Progenitor cell of endocrine pancreas (in vitro differentiated cells): Measurements from ENCODE around the gene INAFM2. TPM values are rescaled to one million over a fixed set of nuclear protein-coding genes. Genes with fewer than 3 reads are reported as not detected.

Source experiments
- DNase-seq: peaks from one replicate; pipeline ENCODE4 v3.0.0; 2021; ENCODE audit warnings: low spot score; ENCODE audit not compliant: unreplicated experiment
- H3K27ac Mint-ChIP-seq: 2 replicates; pipeline ENCODE4 v1.8.0; 2021; ENCODE audit warnings: mild to moderate bottlenecking, moderate library complexity, mixed read lengths
- H3K27me3 Mint-ChIP-seq: 2 replicates; pipeline ENCODE4 v1.8.0; 2021; ENCODE audit warnings: mixed read lengths
- H3K36me3 Mint-ChIP-seq: 2 replicates; pipeline ENCODE4 v1.8.0; 2022; ENCODE audit warnings: mixed read lengths; ENCODE audit not compliant: insufficient read depth
- H3K4me1 Mint-ChIP-seq: 2 replicates; pipeline ENCODE4 v1.8.0; 2021; ENCODE audit warnings: low read depth, mixed read lengths
- H3K4me3 Mint-ChIP-seq: 2 replicates; pipeline ENCODE4 v1.8.0; 2021; ENCODE audit warnings: low read depth, mild to moderate bottlenecking, moderate library complexity, mixed read lengths
- H3K9me3 Mint-ChIP-seq: 2 replicates; pipeline ENCODE4 v1.8.0; 2021; ENCODE audit warnings: low read depth, mixed read lengths
- total RNA-seq: library from RNA; stranded (reverse); gene quantifications from 2 replicates; pipeline ENCODE4 v1.2.1, GENCODE V29; 2021
- TF ChIP-seq, protein P1 (sequence below): fragments of 200-600 bp; sonication (generic); IDR thresholded peaks from one replicate; pipeline ENCODE4 v1.5.0; 2021; ENCODE audit warnings: antibody characterized with exemption, mild to moderate bottlenecking; ENCODE audit not compliant: unreplicated experiment

Gene INAFM2
- total RNA-seq, 1 donor from 2014 or later = 14.9 TPM

DNA sequence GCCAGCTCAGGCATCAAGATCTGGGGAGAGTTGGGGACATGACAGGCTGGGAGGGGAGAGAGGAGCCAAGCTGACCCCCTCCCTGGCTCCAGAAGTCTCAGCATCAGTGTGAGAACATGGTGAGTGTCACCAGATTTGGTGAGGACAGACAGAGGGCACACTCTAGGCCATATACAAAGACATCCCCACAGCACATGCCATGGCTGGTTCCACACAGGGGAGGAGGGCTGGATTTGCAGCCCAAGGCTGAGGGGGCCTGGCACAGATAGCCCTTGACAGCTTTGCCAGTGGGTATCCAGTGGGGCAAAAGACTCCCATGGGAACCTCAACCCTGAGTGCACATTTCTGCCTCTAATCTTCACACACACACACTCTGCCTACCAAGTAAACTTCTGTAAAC is 30.5 kb upstream of the INAFM2 start:
- Mint-ChIP-seq H3K27ac (no peak overlapping the region), H3K4me3 (no peak overlapping the region), H3K36me3 (no peaks in the 10 kb centered on the region), H3K27me3 (peaks cover 82% of the 10 kb centered on the region), H3K4me1 (peaks cover 4% of the 10 kb centered on the region), H3K9me3 (no peaks in the 10 kb centered on the region)
- TF ChIP-seq, protein P1, sequence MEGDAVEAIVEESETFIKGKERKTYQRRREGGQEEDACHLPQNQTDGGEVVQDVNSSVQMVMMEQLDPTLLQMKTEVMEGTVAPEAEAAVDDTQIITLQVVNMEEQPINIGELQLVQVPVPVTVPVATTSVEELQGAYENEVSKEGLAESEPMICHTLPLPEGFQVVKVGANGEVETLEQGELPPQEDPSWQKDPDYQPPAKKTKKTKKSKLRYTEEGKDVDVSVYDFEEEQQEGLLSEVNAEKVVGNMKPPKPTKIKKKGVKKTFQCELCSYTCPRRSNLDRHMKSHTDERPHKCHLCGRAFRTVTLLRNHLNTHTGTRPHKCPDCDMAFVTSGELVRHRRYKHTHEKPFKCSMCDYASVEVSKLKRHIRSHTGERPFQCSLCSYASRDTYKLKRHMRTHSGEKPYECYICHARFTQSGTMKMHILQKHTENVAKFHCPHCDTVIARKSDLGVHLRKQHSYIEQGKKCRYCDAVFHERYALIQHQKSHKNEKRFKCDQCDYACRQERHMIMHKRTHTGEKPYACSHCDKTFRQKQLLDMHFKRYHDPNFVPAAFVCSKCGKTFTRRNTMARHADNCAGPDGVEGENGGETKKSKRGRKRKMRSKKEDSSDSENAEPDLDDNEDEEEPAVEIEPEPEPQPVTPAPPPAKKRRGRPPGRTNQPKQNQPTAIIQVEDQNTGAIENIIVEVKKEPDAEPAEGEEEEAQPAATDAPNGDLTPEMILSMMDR = no peak
- DNase-seq = no peak

DNA sequence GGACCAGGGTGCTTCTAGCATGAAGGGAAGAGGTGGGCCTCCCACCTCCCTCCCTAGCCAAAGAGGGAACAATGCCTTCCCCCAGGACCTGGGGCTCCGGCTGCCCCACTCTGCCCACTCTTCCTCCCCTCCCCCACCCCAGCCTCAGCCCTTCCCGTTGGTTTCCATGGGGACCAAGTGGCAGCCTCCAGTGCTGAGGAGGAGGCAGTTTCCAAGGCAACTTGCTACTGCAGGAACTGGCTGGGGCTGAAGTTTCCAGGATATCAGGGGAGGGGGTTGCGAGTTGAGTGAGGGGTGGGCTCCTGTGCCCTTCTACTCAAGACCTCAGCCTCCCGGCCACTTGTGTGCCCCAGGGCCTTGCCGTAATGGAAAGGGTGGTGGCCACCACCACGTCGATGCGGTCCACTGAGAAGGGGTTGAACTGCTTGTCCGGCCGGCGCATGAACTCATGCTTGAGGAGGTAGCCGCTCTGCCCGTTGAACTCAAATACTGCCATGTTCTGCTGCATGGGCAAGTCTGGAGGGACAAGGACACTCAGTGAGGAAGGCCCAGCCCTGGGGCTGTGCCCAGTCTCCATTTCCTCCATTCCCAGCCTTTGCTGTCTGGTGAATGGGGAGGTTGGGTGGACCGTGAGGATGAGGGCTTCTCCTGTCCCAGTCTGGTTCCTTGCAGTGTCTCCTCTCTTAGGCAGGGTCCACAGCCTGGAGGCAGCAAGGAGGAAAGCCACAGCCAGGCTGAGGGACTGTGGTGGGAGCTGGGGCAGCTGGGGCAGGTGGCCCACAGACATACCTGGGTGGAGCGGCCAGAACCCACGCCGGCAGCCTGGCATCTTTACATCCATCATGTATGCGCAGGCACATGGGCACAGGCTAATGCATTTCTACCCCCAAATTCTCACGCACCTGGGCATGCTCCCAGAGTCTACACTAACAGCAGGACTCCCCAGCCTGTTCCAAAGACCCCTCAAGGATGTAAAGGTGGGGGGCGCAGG is 29.3 kb upstream of the INAFM2 start:
- H3K4me1 Mint-ChIP-seq = peaks cover 4% of the 10 kb centered on the region
- DNase-seq = no peak
- TF ChIP-seq, protein P1 = no peak
- H3K36me3 Mint-ChIP-seq = no peaks in the 10 kb centered on the region
- H3K27ac Mint-ChIP-seq = no peak overlapping the region
- peaks cover 2% of the 10 kb centered on the region for H3K9me3 Mint-ChIP-seq
- no peak overlapping the region for H3K4me3 Mint-ChIP-seq
- H3K27me3 Mint-ChIP-seq = peaks cover 80% of the 10 kb centered on the region

DNA sequence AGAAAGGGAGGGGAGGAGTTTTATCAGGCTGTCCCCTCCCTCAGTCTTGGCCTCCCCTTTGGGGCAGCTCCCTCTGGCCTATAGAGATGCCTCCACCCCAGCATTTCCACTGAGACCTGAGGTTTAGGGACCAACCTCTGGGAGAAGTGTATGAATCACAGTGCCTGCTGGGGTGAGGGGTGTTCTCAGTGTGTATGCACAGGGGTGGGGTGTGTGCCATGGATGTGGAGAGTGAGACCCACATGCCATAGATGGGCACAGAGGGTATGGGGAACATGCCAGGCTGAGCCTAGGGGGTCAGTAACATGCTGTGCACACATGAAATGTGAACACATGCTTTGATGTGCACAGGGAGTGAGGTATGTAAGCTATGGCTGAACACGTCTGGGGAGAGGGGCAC is 28.2 kb upstream of the INAFM2 start:
- H3K4me3 Mint-ChIP-seq = no peak overlapping the region
- no peak for DNase-seq
- H3K9me3 Mint-ChIP-seq = peaks cover 3% of the 10 kb centered on the region
- no peak overlapping the region for H3K27ac Mint-ChIP-seq
- H3K4me1 Mint-ChIP-seq = peaks cover 4% of the 10 kb centered on the region
- TF ChIP-seq, protein P1 = no peak
- peaks cover 70% of the 10 kb centered on the region for H3K27me3 Mint-ChIP-seq
- no peaks in the 10 kb centered on the region for H3K36me3 Mint-ChIP-seq

DNA sequence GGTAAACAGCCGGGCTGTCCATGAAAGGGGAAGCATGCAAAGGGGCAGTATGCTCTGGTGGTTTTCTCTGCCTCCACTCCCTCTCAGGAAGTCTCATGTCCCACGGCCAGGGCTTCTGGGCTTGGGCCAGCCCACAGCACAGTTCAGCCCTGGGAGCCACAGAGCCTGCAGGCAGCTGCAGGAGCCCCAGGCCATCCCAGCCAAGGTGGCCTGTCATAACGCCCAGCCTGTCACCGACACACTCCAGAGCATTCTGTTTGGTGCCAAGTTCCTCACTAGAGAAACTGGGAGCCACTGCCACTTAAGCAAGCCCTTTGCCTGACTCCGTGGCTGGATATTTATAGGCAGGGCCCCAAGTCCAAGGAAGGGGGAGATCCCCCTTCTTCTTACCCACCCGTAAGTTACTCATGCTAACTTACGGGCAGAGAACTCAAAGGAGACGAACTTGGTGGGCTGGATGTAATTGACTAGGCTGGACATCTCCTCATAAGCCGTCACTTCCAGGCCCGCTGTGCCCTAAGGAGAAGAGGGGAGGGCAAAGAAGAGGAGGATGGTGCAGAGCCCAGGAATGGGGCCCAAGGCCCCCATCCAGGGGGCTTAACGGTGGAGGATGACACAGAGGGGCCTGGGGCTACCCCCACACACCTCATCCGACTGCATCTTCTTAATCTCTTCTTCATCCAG is 27.5 kb upstream of the INAFM2 start:
- TF ChIP-seq, protein P1 = no peak
- DNase-seq = no peak
- Mint-ChIP-seq H3K4me1 (peaks cover 3% of the 10 kb centered on the region), H3K4me3 (no peak overlapping the region), H3K27me3 (peaks cover 66% of the 10 kb centered on the region), H3K27ac (no peak overlapping the region), H3K36me3 (no peaks in the 10 kb centered on the region), H3K9me3 (peaks cover 3% of the 10 kb centered on the region)

DNA sequence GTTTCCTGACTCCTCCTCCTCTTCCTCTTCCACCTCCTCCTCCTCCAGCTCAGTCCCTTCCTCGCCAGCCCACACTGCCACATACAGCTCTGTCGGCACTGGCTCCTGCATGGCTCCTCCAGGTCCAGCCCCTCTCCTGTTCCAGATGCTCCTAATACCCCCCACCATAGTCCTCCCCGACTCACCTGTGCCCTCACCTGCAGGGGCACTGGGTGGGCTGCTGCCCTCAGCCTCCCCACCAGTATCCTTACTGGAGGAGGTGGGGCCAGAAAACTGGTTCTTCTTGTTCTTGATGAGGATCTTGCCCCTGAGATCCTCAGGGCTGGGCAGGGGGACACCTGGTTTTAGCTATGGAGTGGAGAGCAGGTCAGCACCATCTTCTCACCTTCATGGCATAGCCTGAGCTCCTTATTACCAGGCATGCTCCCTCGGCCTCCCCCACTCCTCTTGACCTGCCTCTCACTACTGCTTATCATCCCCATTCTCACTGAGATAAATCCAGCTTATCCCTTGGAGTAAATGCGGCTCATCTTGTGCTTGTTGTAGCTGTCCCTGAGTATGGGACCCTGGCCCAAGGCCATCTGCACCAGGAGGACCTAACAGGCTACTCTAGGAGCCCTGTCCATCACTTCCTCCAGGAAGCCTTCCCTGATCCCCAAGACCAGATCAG is 26.8 kb upstream of the INAFM2 start:
- no peak overlapping the region for H3K4me3 Mint-ChIP-seq
- TF ChIP-seq, protein P1 = no peak
- peaks cover 5% of the 10 kb centered on the region for H3K4me1 Mint-ChIP-seq
- DNase-seq = no peak
- H3K9me3 Mint-ChIP-seq = peaks cover 3% of the 10 kb centered on the region
- H3K36me3 Mint-ChIP-seq = no peaks in the 10 kb centered on the region
- H3K27me3 Mint-ChIP-seq = peaks cover 67% of the 10 kb centered on the region
- H3K27ac Mint-ChIP-seq = no peak overlapping the region
